NCI-H82 treated with DMSO at 0.1 percent for 48 hours (cell line): ENCODE measurements around the gene MARCKS.
A peak's percentile ranks its signal among the peaks of the same experiment; 100 is the strongest.

Source experiments
- DNase-seq: peaks from one replicate; lab custom pipeline; 2025; ENCODE audit not compliant: unreplicated experiment; lab: John Stamatoyannopoulos, UW

MARCKS gene

GRCh38 chr6:113848811-113849210 is 8.3 kb upstream of the MARCKS start:
- no peak for DNase-seq

GRCh38 chr6:113853252-113853651 is 3.9 kb upstream of the MARCKS start:
- DNase-seq, result no peak

GRCh38 chr6:113854531-113855499 is 2.3 kb upstream of the MARCKS start:
- DNase-seq, result peak; percentile 96

- DNase-seq, result peak; percentile 74
These were observed 1.4 kb upstream of the MARCKS start for GRCh38 chr6:113855500-113856374.

DNA sequence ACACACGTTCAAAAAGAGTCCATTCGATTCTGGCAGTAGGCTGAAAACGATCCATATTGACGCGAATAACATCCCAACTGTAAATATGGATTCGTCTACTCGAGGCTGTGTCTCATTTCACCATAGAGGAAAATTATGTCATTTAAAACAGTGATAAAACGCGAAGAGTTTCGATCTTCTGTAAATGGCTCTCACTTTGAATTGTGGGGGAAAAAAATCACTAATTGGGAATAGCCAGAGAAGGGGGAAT is 845 bp upstream of the MARCKS start:
- DNase-seq, result no peak

- peak; percentile 36 for DNase-seq
These were observed 673 bp downstream of the MARCKS start for GRCh38 chr6:113857556-113858479.

- DNase-seq, result peak; percentile 70
These were observed 1.6 kb downstream of the MARCKS start for GRCh38 chr6:113858480-113859348.

GRCh38 chr6:113859349-113860180 is 2.4 kb downstream of the MARCKS start:
- DNase-seq, result no peak

DNA sequence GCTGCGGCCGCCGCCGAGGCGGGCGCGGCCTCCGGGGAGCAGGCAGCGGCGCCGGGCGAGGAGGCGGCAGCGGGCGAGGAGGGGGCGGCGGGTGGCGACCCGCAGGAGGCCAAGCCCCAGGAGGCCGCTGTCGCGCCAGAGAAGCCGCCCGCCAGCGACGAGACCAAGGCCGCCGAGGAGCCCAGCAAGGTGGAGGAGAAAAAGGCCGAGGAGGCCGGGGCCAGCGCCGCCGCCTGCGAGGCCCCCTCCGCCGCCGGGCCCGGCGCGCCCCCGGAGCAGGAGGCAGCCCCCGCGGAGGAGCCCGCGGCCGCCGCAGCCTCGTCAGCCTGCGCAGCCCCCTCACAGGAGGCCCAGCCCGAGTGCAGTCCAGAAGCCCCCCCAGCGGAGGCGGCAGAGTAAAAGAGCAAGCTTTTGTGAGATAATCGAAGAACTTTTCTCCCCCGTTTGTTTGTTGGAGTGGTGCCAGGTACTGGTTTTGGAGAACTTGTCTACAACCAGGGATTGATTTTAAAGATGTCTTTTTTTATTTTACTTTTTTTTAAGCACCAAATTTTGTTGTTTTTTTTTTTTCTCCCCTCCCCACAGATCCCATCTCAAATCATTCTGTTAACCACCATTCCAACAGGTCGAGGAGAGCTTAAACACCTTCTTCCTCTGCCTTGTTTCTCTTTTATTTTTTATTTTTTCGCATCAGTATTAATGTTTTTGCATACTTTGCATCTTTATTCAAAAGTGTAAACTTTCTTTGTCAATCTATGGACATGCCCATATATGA is 3.2 kb downstream of the MARCKS start:
- DNase-seq, result no peak

GRCh38 chr6:113862112-113862511 is 5.0 kb downstream of the MARCKS start:
- no peak for DNase-seq

DNA sequence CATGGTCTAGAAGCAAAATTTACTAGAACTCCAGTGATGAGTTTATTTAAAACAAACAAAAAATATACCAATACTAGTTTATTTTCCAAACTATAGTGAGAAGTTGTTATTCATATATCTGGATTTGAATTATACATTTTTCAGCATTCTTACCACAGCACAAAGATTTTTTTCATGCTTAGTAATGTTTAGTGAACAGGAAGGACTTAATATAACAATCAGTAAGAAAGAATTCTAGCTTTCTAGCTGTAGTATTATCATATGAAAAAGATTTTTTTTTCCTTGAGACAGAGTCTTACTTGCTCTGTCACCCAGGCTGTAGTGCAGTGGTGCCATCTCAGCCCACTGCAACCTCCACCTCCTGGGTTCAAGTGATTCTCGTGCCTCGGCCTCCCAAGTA is 13.8 kb downstream of the MARCKS start:
- no peak for DNase-seq

DNA sequence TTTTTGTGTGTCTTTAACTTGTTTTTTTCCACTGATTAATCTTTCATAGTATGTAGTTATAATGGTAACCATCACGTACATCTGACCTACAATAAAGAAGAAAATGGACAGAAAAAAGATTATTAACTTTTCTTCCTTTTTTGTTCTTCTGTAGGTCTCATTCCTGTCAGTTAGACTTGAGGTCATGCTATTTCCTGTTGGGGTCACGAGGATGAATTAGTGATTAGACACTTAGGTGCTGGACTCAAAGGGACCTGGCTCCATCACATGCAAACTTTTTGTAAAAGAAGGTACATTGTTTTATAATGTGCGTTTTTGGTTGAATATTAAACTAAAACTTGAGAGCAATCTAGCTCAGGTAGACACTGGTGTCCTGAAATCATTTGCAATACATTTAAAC is 14.8 kb downstream of the MARCKS start:
- DNase-seq, result no peak

DNA sequence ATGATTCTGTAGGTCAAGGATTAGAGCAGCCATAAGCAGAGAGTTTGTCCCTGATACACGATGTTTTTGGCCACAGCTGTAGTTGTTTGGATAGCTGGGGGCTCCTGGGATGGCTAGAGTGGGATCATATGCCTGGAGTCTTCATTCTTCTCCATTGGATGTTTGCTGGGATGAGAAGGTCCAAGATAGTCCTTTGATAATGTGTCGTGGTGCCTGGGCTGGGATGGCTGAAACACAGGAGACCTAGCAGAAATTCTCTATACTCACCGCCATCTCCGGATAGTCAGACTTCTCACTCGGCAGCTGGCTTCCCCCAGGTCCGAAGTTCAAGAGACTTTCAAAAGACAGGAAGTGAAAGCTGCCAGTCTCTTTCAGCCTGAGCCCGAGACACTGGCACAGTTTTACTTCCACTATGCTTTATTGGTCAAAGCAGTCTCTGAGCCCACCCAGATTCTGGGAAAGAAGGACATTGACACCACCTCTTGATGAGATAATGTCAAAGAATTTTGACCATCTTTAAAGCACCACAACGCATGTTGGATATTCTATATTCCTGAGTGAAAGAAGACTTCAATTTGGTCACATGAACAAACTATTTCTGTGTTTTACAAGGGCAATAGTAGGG is 16.0 kb downstream of the MARCKS start:
- DNase-seq, result no peak

DNA sequence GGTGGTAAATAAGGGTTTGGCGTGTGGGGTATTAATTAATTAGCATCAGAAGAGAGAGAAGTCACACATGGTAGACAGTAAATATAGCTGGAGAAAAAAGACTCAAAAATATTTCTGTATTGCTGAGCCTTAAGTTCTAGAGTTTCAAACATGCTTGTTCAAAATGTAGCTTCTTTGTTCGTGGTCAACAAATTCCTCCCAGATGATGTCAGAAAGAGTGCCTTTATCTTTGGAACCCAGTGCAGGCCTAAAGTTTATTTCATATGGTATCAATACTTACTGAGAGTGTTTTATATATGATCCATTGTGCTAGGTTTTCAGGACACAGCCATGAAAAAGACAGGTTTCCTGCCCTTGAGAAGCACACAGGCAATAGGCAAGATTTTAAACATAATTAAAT is 18.3 kb downstream of the MARCKS start:
- DNase-seq, result no peak

DNA sequence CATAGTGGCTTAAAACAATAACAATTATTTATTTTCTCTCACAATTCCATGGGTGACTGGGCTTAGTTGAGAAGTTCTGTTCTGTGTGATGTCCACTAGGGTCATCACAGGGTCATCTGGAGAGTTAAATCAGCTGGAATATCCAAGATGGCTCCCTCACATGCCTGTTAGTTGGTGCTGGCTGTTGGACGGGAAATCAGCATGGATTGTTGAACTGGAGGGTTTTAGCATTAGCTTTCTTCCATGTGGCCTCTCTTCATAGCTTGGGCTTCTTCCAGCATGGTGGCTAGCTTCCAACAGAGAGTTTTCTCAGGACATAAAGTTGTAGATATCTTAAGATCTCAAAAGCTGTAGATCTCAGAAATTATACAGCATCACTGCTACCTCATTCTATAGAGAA is 19.6 kb downstream of the MARCKS start:
- DNase-seq, result no peak

DNA sequence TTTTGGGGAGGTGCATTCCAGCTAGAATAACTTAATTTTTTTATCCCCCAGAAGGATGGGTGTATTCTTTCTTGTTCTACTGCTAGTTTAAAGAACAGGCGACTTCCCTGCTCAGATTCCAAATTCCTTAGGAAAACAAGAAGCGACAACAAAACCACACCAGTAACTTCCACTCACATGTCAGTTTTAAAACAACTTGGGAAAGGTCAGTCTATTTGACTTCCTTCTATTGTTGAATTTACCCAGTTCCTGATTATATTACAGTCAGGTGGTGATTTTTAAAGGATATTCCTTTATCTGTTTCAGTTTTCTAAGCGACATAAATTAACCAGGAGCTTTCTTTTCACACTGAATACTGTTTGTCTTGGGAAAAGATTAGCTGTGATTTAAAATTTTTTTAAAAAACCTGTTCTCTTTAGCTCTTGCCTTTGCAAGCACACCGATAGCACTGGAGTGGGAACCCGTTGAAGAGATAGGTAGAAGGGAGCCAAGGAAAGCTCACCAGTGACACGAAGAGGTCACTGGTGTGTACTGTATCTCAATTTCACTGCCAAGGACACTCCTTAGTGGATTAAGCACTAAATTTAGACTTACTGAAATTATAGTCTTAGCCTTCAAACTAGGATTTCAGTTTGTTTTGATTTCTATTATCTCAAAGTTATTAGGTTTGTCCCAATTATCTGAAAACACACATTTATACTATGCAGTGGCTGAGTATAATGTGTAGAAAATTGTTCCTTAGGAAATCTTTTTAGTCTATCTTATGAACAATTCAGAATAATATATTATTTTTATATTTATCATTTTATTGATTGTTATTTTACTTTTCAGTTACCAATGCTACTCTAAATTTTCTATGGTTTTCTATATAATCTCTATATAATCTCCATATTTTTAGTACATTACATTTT is 22.3 kb downstream of the MARCKS start:
- DNase-seq, result peak; percentile 51

DNA sequence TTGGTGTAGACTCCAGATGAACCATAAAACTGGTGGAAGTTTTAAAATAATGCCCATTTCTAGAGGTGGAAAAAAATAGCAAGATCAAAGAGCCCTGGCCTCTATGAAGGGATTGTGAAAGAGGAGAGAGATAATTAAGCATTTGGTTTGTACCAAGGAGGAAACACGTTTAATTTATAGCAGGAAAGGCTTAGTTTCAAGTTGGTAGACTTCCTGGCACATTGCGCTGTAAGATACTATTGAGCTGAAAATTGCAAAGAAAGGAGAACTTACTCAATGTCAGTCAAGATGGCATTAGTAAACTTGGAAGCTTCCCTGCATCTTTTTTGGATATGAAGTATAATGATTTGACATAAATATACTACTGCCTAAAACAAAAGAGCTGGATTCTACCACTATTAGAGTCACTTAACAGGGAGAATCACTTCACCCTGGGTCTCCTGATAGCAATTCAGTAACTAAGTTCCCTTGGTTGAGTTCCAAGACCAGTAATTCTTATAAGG is 24.4 kb downstream of the MARCKS start:
- DNase-seq, result no peak
